Ascending aorta (tissue), 2 donors: ENCODE results near the gene WRNIP1. TPM values are rescaled to one million over a fixed set of nuclear protein-coding genes. Genes with fewer than 3 reads are reported as not detected.
A peak's percentile ranks its signal among the peaks of the same experiment; 100 is the strongest.

ENCODE experiments used
- DNase-seq, 2 donors: peaks; one replicate each; pipeline ENCODE4 v3.0.0-alpha.2; 2019; ENCODE audit warnings: low spot score in 2 of 2
- H3K27ac ChIP-seq, 2 donors: fragments of 200-600 bp; sonication (generic); one replicate each; pipeline ENCODE4 v1.5.1; 2016 to 2017; ENCODE audit warnings: mild to moderate bottlenecking in 1 of 2
- H3K27me3 ChIP-seq: fragments of 200-600 bp; sonication (generic); one replicate; pipeline ENCODE4 v1.5.1; 2017
- H3K36me3 ChIP-seq, 2 donors: fragments of 200-600 bp; sonication (generic); one replicate each; pipeline ENCODE4 v1.5.1; 2016
- H3K4me1 ChIP-seq, 2 donors: fragments of 200-600 bp; sonication (generic); one replicate each; pipeline ENCODE4 v1.5.1; 2016 to 2017; ENCODE audit warnings: mild to moderate bottlenecking in 1 of 2
- H3K4me3 ChIP-seq, 2 donors: fragments of 200-600 bp; sonication (generic); one replicate each; pipeline ENCODE4 v1.5.1; 2016 to 2017; ENCODE audit warnings: mild to moderate bottlenecking in 1 of 2
- H3K9me3 ChIP-seq, 2 donors: fragments of 200-600 bp; sonication (generic); one replicate each; pipeline ENCODE4 v1.5.1; 2016
- intact Hi-C: fragments of 100-400 bp; cut with DNase I; formaldehyde crosslinking; loops from one replicate; pipeline ENCODE4 v1.15.1; 2023
- total RNA-seq: library from RNA; depleted of rRNA; stranded (reverse); fragments of >200 nt; gene quantifications from one replicate; pipeline ENCODE4 v1.1.0, GENCODE V29; 2016
- TF ChIP-seq, protein P1 (sequence below), 3 experiments: fragments of 200-600 bp in 2 of 3; fragments of 450-650 bp in 1 of 3; sonication (generic) in 2 of 3; IDR thresholded peaks; one replicate each; pipeline ENCODE4 v1.5.1; 2016 to 2019; ENCODE audit warnings: antibody characterized with exemption in 3 of 3, mild to moderate bottlenecking in 1 of 3, moderate library complexity in 1 of 3

The WRNIP1 gene
- total RNA-seq, 1 donor from 2014 or later, result 100 TPM

DNA sequence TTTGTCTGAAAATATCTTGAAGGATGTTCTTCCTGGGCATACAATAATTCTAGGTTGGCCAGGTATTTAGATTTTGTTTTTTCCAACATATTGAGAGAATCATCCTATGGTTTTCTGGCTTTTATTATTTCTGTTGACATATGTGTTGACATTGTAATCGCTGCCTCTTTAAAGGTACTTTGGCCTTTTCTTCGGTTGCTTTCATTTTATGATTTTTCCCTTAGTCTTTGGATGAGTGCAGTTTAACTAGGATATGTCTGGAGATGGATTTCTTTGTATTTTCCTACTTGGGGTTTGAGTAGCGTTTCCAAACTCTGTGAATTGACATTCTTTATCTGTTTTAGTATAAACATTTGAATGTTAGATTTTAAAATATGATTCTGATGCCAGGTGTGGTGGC lies 65.0 kb downstream of the WRNIP1 start:
- Histone ChIP-seq H3K27me3 (no peaks in the 10 kb centered on the region), H3K27ac (no peak overlapping the region), H3K36me3 (peaks cover 18 to 23% of the 10 kb centered on the region in 2 donors), H3K4me3 (no peak overlapping the region), H3K4me1 (no peaks in the 10 kb centered on the region), H3K9me3 (no peaks in the 10 kb centered on the region)
- no peak for DNase-seq
- TF ChIP-seq, protein P1, sequence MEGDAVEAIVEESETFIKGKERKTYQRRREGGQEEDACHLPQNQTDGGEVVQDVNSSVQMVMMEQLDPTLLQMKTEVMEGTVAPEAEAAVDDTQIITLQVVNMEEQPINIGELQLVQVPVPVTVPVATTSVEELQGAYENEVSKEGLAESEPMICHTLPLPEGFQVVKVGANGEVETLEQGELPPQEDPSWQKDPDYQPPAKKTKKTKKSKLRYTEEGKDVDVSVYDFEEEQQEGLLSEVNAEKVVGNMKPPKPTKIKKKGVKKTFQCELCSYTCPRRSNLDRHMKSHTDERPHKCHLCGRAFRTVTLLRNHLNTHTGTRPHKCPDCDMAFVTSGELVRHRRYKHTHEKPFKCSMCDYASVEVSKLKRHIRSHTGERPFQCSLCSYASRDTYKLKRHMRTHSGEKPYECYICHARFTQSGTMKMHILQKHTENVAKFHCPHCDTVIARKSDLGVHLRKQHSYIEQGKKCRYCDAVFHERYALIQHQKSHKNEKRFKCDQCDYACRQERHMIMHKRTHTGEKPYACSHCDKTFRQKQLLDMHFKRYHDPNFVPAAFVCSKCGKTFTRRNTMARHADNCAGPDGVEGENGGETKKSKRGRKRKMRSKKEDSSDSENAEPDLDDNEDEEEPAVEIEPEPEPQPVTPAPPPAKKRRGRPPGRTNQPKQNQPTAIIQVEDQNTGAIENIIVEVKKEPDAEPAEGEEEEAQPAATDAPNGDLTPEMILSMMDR (IDR thresholded peaks at IDR 0.05), result no peak
- intact Hi-C loops, result no loop called here

DNA sequence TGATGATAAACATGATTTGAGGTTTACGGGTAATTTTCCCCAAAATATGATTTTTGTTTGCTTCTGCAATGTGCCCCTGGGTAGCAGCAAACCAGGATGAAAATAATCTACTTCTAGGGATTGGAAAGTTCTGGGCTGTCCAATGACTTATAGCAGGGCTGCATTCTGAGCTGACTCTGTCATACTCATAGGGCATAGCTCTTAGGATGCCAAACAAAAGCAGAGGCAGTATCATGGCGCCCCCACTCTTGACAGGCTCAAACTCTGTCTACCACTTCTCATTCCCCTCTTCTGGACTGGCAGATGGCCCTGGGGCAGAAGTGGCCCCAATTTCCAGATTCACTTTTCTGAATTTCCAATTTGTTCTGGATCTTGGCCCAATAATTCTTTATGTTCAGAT lies 66.2 kb downstream of the WRNIP1 start:
- no peak overlapping the region for H3K4me3 ChIP-seq
- DNase-seq, result peak in 1 of 2 donors; percentile 1
- no peaks in the 10 kb centered on the region for H3K4me1 ChIP-seq
- no peak overlapping the region for H3K27ac ChIP-seq
- no peaks in the 10 kb centered on the region for H3K27me3 ChIP-seq
- H3K36me3 ChIP-seq, result peaks cover 18 to 35% of the 10 kb centered on the region in 2 donors
- TF ChIP-seq, protein P1 (IDR thresholded peaks at IDR 0.05), result no peak
- H3K9me3 ChIP-seq, result no peaks in the 10 kb centered on the region
- intact Hi-C loops, result no loop called here

DNA sequence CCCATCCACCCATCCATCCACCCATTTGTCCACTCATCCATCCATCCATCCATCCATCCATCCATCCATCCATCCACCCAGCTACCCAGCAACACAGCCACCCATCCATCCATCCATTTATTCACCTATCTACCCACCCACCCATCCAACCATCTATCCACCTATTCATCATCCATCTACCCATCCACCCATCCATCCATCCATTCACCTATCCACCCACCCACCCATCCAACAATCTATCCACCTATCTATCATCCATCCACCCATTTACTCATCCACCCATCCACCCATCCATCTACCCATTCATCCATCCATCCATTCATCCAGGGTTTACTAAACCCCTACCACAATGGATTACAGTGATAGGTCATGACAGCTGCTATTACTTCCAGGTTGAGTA lies 69.1 kb downstream of the WRNIP1 start:
- Histone ChIP-seq H3K4me3 (no peak overlapping the region), H3K4me1 (no peaks in the 10 kb centered on the region), H3K36me3 (peaks cover 28 to 57% of the 10 kb centered on the region in 2 donors), H3K27me3 (no peaks in the 10 kb centered on the region), H3K9me3 (no peaks in the 10 kb centered on the region), H3K27ac (no peak overlapping the region)
- peak in 1 of 2 donors; percentile 33 for DNase-seq
- intact Hi-C loops, result no loop called here
- TF ChIP-seq, protein P1 (IDR thresholded peaks at IDR 0.05), result no peak

Other genes starting within 250 kb of the WRNIP1 start
- not detected for gene MYLK4, start 14.5 kb upstream of the WRNIP1 start, total RNA-seq
- 14.0 TPM for gene SERPINB1, start 76.5 kb downstream of the WRNIP1 start, total RNA-seq
- gene SERPINB9, start 137.9 kb downstream of the WRNIP1 start, total RNA-seq, result 6.5 TPM
- 222 TPM for gene SERPINB6, start 206.2 kb downstream of the WRNIP1 start, total RNA-seq
- 7.7 TPM for gene NQO2, start 234.5 kb downstream of the WRNIP1 start, total RNA-seq